GM18502 (cell line): ENCODE measurements around the gene SH3RF3.
A peak's percentile ranks its signal among the peaks of the same experiment; 100 is the strongest.
"Not testable (repeated sequence)": the region's sequence is repeated elsewhere in the genome, so short reads cannot be mapped to it uniquely, and the experiment has no call there.

Experiments
- ATAC-seq: cut with Tn5 transposase; IDR thresholded peaks from one replicate; pipeline ENCODE4 v1.9.1; 2021; ENCODE audit warnings: mild to moderate bottlenecking; ENCODE audit not compliant: unreplicated experiment, poor library complexity

Gene SH3RF3

DNA sequence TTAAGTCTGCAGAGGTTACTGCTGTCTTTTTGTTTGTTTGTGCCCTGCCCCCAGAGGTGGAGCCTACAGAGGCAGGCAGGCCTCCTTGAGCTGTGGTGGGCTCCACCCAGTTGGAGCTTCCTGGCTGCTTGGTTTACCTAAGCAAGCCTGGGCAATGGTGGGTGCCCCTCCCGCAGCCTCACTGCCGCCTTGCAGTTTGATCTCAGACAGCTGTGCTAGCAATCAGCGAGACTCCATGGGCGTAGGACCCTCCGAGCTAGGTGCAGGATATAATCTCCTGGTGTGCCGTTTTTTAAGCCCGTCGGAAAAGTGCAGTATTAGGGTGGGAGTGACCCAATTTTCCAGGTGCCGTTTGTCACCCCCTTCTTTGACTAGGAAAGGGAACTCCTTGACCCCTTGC, 11.8 kb upstream of the SH3RF3 start:
- ATAC-seq: not testable (repeated sequence)

DNA sequence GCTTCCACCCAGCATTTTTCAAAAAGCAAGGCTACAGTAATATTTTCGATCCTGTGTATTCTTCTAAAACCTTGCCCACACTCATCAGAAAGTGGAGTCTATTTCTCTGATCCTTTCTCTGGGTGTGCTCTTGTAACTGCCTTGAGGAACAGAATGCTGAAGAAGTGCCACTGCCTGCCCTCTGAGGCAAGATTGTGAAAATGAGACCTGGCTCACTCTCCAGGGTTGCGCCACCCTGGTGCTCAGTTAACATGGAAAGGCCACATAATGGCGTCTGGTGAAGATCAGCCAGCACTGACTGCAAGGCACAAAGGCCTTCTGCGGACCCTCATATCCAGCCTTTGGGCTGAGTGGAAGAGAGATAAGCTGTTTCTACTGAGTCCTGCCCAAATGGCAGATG, 11.2 kb upstream of the SH3RF3 start:
- ATAC-seq: no peak

DNA sequence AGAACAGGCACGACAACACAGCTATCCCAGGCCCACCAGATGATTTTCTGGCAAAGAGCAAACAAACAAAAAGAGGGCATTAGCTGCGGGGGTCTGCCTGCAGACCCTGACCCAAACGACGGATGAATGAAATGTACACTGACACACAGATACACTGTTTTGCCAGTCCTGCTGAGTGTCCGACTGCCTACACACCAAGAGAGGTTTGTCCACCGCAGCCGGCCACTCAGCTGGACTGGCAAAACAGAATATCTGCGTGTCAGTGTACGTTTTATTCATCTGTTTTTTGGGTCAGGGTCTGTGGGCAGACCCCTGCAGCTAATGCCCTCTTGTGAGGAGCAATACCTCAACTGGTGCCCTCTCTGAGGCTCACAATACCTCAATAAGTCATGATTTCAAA, 10.7 kb upstream of the SH3RF3 start:
- ATAC-seq: no peak

DNA sequence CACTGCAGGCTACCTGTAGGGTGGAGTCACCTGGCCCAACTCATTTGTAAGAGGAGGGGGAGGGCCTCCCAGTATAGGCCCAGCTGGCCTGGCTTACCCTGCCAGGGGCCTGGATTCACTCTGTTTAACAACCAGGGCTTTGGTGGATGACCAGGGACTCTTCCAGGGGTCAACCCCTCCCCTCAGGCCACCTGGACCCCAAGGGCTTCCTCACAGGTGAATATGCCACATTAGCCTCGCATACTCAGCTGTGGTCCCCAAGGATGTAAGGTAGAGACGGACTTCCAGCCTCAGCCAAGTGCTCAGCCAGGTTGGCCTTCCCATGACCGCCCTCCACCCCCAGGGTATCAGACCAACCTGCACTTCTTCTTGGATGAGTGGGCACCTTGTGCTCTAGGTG, 8.8 kb upstream of the SH3RF3 start:
- no peak for ATAC-seq

DNA sequence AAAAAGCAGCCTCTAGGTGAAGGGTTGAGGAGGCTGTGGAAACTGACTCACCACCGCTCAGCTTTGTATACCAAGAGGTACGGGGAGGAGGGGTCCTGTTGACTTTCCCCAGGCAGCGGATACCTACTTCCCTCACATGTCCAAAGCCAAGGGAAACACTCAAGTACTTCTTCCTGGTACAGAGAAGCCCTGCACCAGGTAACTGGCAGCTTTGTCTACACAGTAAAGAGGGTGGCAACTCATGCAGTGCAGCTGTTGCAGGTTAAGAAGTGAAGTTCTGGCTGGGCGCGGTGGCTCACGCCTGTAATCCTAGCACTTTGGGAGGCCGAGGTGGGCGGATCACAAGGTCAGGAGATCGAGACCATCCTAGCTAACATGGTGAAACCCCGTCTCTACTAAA, 8.3 kb upstream of the SH3RF3 start:
- not testable (repeated sequence) for ATAC-seq

DNA sequence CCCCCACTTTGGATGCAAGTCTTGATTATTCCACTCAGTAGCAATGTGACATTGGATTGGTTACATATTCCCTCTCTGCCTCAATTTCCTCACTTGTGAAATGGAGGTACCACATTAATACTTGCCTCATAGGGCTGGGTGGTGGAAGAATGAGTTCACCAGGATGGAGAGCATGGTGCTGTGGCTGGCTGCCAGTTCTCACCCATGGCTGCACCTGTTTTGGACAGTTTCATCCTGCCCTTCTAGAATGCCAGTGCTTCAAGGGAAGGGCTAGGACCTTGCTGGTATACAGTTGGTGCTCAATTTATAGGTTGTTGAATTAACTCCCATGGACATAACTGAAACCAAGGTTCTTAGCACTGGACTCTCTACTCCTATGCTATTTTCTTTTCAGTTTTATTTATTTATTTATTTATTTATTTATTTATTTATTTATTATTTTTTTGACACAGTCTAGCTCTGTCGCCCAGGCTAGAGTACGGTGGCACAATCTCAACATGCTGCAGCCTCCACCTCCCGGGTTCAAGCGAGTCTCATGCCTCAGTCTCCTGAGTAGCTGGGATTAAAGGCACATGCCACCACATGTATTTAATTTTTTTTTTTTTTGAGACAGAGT, 5.3 kb upstream of the SH3RF3 start:
- no peak for ATAC-seq

DNA sequence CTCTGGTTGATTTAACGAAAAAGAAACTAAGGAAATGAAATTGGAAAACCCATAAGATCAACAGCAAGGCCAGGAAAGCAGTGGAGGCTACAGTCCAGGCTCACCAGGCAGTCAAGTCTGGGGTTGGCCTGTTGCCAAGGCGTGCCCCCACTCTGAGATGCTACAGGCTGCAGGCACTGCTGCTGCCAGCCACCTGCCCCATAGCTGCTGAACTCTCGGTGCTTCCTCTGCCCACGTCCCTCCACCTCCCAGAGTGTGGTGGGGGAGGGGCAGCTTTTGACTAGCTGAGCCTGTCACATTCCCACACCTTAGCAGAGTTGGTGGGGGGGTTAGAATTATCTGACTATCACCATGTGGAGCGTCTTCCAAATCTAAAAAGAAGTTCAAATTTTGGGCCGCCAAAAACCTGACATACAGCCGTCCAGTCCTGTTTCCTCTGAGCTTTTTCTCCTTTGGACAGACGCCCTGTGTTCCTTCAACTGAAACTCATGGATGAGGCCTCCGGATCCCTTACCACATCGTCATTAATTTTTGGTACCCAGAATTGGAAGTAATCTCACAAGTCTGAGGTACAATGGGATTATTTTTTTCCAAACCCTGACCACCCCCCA, 3.9 kb upstream of the SH3RF3 start:
- ATAC-seq: no peak

DNA sequence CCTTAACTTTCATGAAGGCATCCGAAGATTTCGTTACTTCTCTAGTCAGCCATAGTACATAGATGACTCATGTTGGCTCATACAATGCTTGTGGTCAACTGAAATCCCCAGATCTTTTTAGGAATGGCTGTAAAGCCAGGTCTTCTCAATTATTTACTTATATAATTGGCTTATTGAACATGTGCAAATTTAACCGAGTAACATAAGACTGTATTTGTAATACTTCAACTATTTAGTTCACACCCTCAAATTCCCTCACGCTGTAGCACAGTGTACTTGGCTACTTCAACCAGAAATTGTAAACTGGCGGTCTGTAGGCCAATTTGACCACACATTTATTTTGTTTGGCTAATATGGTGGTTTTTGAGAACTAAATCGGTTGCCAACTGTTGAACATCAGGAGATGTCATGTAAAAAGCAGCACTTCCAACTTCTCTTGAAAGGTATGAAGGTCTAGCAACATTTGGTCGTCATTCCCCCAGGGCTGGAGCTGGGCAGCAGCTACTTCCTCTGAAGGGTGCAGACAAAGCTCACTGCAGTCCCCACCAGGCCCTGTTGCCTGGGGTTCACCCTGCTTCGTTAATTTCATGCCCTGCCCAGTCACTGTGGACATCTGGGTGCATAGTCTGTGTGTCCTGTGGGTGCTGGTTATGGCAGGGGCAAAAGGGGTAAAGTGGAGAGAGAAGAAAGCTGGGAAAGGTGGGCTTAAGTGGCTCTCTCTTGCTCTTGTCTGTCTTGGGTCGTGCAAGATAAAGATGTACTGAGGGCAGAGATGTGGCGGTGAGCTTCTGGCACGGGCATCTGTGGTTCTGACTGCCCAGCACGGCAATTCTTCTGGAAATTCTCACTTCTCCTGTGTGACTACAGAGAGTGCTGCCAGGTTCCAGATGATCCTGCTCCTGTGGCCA, 3.2 kb upstream of the SH3RF3 start:
- no peak for ATAC-seq

DNA sequence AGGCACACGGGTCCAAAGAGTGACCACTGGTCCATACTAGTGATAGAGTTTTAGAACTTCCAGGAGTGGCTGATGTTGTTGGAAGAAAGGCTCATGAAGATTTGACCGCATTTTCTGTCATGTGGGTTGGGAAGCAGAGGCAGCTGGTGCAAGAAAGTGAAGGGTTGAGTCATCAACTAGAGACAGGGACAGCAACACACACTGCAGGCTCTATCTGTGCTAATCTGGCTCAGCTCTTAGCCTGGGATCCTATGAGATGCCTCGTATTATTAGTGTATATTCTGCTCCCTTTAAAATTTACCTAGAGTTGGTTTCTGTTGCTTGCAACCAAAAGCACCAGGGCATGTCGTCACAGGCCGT, 2.5 kb upstream of the SH3RF3 start:
- no peak for ATAC-seq

DNA sequence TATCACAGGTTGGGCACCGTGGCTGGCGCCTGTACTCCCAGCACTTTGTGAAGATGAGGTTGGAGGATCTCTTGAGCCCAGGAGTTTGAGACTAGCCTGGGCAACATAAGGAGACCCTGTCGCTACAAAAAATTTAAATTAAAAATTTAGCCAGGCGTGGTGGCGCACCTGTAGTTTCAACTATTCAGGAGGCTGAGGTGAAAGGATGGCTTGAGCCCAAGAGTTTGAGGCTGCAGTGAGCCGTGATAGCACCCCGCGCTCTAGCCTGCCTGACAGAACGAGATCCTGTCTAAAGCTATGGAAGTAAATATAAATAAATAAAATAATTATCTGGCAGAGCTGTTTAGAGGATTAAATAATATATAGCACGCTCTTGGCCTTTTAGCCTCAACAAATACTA, 1.4 kb upstream of the SH3RF3 start:
- no peak for ATAC-seq

DNA sequence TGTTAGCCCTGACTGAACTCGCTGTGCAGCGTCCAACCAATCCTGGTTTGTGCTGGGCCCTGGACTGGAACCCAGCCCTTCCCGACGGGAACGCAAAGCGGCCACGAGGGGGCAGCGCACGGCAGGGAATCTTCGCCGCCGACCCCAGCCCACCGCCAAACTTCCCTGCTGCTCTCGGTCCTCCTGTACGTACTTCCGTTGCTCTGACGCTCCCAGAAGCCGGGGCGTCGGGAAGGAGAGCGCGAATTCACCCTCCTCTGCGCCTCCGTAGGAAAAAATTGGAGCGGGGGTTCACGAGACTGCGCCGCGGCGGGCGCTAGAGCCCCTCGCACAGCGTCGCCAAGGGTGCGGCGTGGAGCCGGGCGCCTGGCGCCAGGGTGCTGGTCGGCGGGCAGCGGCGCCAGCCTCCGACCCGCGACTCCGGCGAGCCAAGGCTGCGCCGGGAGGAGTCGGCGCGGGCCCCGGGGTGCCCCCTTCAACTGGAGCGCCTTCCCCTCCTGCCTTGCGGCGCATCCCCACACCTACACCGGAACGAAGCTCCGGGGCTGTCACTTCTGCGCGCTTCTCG, 873 bp upstream of the SH3RF3 start:
- no peak for ATAC-seq

DNA sequence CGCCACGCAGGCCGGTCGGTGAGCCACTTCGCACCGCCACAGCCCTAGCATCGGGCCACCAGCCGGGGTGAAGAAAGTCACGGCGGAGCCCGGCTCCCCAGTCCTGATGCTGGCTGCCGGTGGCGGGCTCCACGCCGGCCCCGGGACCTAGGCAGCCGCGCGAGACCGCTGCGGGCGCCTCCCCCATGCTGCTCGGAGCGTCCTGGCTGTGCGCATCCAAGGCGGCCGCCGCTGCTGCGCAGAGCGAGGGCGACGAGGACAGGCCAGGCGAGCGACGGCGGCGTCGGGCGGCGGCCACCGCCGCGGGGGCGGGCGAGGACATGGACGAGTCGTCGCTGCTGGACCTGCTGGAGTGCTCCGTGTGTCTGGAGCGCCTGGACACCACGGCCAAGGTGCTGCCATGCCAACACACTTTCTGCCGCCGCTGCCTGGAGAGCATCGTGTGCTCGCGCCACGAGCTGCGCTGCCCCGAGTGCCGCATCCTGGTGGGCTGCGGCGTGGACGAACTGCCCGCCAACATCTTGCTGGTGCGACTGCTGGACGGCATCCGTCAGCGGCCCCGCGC, 433 bp downstream of the SH3RF3 start:
- ATAC-seq: no peak

DNA sequence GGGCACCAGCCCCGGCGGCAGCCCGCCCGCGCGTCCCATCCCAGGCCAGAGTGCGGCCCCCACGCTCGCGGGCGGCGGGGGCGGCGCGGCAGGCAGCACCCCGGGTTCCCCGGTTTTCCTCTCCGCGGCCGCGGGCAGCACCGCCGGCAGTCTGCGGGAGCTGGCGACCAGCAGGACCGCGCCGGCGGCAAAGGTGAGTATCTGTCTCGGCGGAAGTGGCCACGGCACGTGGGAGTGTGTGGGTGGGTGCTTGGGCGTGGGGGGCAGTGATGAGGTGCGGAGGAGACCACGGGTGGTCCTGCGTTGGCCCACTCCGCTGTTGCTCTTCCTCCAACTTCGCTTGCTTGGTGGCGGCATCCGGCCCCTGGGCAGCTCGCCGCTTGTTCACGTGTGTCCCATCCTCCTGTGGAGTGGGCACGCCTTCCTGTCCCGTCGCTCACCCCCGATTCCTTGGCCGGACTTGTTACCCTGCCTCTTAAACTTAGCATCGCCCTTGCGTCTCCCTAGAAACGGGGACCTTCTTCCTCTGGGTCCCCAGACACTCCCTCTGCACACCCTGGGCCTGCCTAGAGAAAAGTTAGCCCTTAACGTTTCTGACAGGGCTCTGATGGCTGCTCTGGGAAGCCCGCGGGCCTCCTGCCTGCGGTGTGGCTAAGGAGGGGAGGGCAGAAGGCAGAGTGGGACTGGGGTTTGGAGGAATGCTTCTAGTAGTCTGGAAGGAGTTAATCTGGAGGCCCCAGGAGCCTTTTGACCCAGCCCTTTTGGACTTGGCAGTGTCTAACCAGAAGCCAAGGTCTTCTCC, 1.1 kb downstream of the SH3RF3 start:
- no peak for ATAC-seq

DNA sequence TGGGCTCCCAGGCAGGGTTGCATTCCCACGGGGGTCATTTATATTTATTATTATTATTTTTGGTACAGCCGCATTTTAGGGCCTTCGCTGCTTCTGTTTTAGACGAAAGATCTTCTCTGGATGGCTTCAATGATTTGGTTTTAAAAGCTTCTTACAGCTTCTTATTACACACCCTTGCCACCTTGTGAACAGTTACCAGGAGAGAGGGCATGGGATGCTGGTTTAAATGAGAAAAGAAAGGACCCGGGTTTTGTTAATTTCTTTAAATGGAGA, 1.7 kb downstream of the SH3RF3 start:
- ATAC-seq: no peak

DNA sequence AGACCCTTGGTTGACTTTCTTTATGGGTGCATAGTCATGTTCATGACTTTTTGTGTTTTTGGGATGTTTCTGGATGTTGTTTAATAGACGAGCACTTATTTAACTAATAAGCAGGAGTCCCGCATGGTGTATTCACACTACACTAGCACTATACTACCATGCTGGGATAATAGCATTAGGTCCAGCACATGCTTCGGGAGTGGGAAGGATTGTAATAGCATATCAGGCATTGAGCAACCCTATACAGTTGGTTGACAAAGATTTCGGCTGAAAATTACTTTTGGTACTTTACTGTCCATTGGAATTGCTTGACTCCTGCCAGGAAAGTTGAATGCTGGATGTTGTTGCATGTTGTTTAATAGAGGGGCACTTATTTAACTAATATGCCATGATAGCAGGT, 2.8 kb downstream of the SH3RF3 start:
- ATAC-seq: no peak

DNA sequence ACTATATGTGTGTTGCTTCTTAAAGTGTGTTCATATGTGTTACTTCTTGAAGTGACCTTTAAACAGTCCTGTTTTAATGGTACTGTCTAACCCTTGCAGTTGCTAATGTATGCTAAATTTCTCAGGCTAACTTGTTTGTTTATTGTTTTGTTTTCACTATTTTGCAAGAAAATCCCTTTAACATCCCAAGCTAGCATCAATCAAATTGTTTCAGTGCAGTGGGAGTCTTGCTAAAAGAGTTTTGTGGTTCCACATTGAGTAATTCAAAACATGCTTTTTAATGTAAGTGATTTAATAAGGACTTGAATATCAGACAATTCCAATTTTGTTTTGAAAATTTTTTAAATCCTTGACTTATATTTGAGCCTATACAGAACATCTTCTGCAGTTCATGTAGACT, 3.6 kb downstream of the SH3RF3 start:
- no peak for ATAC-seq

DNA sequence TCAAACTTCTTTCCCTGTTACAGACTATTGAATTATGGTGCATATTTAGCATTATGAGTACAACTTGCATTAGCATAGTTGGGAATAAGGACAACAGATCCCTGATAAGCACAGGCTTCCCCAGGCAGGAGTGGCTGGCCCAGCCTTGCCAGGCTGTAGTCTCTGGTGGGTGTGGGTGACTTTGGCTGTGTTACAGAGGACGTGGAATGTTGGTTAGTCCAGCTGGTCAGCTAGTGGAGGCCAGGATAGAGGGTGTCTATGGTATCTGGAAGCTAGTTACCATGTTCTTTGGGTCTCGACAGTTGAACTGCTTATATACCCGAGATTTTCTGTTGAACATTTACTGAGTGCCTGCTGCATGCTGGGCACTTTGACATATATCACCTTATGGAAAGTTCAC, 4.7 kb downstream of the SH3RF3 start:
- ATAC-seq: no peak

DNA sequence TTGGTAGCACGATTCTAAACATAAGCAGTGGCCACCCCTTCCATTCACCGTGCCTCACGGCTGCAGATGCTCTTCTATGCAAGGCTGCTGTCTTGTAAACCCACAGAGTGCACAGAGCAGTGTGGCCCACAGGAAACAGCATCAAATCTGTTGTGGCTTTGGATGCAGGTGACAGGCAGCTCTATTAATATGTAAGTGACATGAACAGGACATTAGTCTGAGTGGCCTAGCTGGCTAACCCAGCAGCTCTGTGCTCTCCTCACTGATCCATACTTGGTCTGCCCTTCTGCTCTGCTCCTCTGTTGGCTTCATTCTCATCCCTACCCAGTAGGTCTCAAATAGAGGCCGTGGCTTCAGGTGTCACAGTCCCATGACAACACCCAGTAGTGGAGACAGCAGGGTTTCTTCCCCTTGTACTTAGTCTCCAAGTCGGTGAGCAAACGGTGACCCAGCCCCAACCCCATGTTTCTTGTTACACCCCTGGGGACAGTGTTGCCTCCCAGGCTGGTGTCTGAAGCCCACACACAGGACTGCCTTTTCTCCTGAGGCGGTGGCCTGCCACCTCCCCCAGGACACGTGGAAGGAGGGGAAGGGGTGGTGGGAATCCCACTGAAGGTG, 5.8 kb downstream of the SH3RF3 start:
- peak; percentile 39 for ATAC-seq

DNA sequence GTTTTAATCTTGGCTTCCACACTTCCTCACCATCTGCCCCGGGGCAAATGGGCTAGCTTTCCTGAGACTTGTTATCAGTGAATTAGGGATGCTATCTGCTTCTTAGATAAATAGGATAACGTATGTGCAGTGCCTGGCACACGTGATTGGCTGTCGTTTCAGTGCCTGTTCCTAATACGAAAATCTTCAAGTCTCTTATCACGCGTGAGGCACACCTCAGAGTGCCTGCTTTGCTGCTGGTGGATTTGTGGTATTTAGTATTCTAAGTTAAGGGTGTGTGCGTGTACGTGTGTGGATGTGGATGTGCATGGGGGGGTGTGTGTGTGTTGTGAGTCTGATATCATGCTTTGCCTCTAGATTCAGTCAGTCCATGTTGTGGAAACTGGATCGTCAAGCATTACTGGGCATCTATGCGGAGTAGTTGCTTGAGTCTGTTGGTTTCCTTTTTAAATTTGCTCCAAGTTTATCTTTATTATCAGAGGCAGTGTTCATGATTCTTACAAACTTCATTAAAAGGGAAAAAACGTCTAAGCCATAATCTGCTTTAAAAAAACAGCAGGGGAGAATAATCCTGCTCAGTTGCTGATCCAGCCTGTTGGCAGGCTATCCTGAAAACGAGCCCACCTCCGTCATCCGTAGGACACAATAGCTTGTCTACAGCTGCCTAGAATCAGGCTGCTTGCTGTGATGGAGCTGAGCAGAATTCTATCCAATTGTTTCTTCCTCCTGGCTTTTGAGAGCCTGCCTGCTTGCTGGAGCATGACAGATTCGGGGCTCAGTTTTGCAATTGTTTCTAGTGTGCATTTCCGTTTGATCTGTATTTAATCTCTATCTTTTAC, 6.6 kb downstream of the SH3RF3 start:
- ATAC-seq: no peak
